H9 (cell line): ENCODE measurements around the gene GALNT9. TPM values are rescaled to one million over a fixed set of nuclear protein-coding genes. Genes with fewer than 3 reads are reported as not detected.

Experiments used
- DNase-seq: peaks from one replicate; pipeline ENCODE4 v3.0.0-alpha.2; 2017
- H2AFZ ChIP-seq: one replicate; pipeline ENCODE4 v1.6.1; 2013; ENCODE audit warnings: mild to moderate bottlenecking, low read length, control low read depth, moderate library complexity
- H2AK5ac ChIP-seq: 2 replicates; pipeline ENCODE4 v1.6.1; 2013; ENCODE audit warnings: low read length, control low read depth, mixed read lengths; ENCODE audit not compliant: insufficient read length
- H2BK120ac ChIP-seq: one replicate; pipeline ENCODE4 v1.6.1; 2013; ENCODE audit warnings: low read depth, mild to moderate bottlenecking, low read length, control low read depth, inconsistent platforms; ENCODE audit not compliant: poor library complexity, severe bottlenecking
- H2BK12ac ChIP-seq: 2 replicates; pipeline ENCODE4 v1.6.1; 2013; ENCODE audit warnings: low read length, control low read depth, mixed read lengths, low read depth; ENCODE audit not compliant: insufficient read length
- H2BK15ac ChIP-seq: 2 replicates; pipeline ENCODE4 v1.6.1; 2013; ENCODE audit warnings: low read depth, low read length, control low read depth
- H2BK20ac ChIP-seq: one replicate; pipeline ENCODE4 v1.6.1; 2013; ENCODE audit warnings: low read depth, mild to moderate bottlenecking, low read length, control low read depth, inconsistent platforms; ENCODE audit not compliant: poor library complexity, severe bottlenecking
- H2BK5ac ChIP-seq: 2 replicates; pipeline ENCODE4 v1.6.1; 2013; ENCODE audit warnings: low read length, control low read depth, mixed read lengths; ENCODE audit not compliant: insufficient read length
- H3K14ac ChIP-seq: 2 replicates; pipeline ENCODE4 v1.6.1; 2013; ENCODE audit warnings: low read length, control low read depth; ENCODE audit not compliant: insufficient read depth
- H3K18ac ChIP-seq: 2 replicates; pipeline ENCODE4 v1.6.1; 2013; ENCODE audit warnings: low read depth, mild to moderate bottlenecking, mixed read lengths, low read length, control low read depth; ENCODE audit not compliant: insufficient read length
- H3K23ac ChIP-seq: 2 replicates; pipeline ENCODE4 v1.6.1; 2013; ENCODE audit warnings: low read length, control low read depth, mixed read lengths, low read depth; ENCODE audit not compliant: insufficient read length
- H3K23me2 ChIP-seq: 2 replicates; pipeline ENCODE4 v1.6.1; 2013; ENCODE audit warnings: low read depth, mild to moderate bottlenecking, mixed read lengths, low read length, control low read depth; ENCODE audit not compliant: insufficient read length, poor library complexity, severe bottlenecking
- H3K27ac ChIP-seq: 2 replicates; pipeline ENCODE4 v1.5.1; 2013; ENCODE audit warnings: low read length, control low read depth, mixed read lengths, low read depth; ENCODE audit not compliant: insufficient read length
- H3K27me3 ChIP-seq: 2 replicates; pipeline ENCODE4 v1.6.1; 2013; ENCODE audit warnings: low read length, control low read depth, inconsistent platforms; ENCODE audit not compliant: insufficient read depth
- H3K4ac ChIP-seq: 2 replicates; pipeline ENCODE4 v1.6.1; 2013; ENCODE audit warnings: low read depth, mild to moderate bottlenecking, control low read depth, inconsistent platforms, low read length, moderate library complexity
- H3K4me1 ChIP-seq: 2 replicates; pipeline ENCODE4 v1.6.1; 2013; ENCODE audit warnings: low read length, control low read depth, inconsistent platforms; ENCODE audit not compliant: insufficient read depth
- H3K4me2 ChIP-seq: 2 replicates; pipeline ENCODE4 v1.6.1; 2013; ENCODE audit warnings: low read length, control low read depth, mixed read lengths; ENCODE audit not compliant: insufficient read length, insufficient read depth
- H3K56ac ChIP-seq: 2 replicates; pipeline ENCODE4 v1.6.1; 2013; ENCODE audit warnings: low read depth, mild to moderate bottlenecking, mixed read lengths, low read length, control low read depth; ENCODE audit not compliant: insufficient read length
- H3K79me1 ChIP-seq: 2 replicates; pipeline ENCODE4 v1.6.1; 2013; ENCODE audit warnings: low read depth, mild to moderate bottlenecking, moderate library complexity, low read length, control low read depth, inconsistent platforms; ENCODE audit not compliant: insufficient read depth, poor library complexity, severe bottlenecking
- H3K79me2 ChIP-seq: 2 replicates; pipeline ENCODE4 v1.6.1; 2013; ENCODE audit warnings: low read length, control low read depth, inconsistent platforms; ENCODE audit not compliant: insufficient read depth
- H3K9ac ChIP-seq: 2 replicates; pipeline ENCODE4 v1.6.1; 2013; ENCODE audit warnings: low read length, control low read depth, mixed read lengths; ENCODE audit not compliant: insufficient read length; ENCODE audit errors: extremely low read depth
- H3K9me3 ChIP-seq: one replicate; pipeline ENCODE4 v1.6.1; 2013; ENCODE audit warnings: low read depth, low read length, inconsistent platforms; ENCODE audit not compliant: control insufficient read depth
- H3T11ph ChIP-seq: one replicate; pipeline ENCODE4 v1.6.1; 2013; ENCODE audit warnings: mild to moderate bottlenecking, low read length, control low read depth, inconsistent platforms
- H4K20me1 ChIP-seq: one replicate; pipeline ENCODE4 v1.6.1; 2013; ENCODE audit not compliant: control insufficient read depth, insufficient read length, insufficient read depth
- H4K5ac ChIP-seq: 2 replicates; pipeline ENCODE4 v1.6.1; 2013; ENCODE audit warnings: low read depth, mild to moderate bottlenecking, mixed read lengths, low read length, control low read depth; ENCODE audit not compliant: insufficient read length
- H4K8ac ChIP-seq: replicated peaks from 2 replicates; pipeline ENCODE4 v1.6.1; 2013; ENCODE audit warnings: low read length, control low read depth, mixed read lengths, low read depth; ENCODE audit not compliant: insufficient read length
- H4K91ac ChIP-seq: 2 replicates; pipeline ENCODE4 v1.6.1; 2013; ENCODE audit warnings: low read depth, mild to moderate bottlenecking, moderate library complexity, mixed read lengths, low read length, control low read depth; ENCODE audit not compliant: insufficient read length
- H3K27ac Mint-ChIP-seq, 3 experiments: 2 replicates in 2 of 3; 3 replicates in 1 of 3; pipeline ENCODE4 v1.8.0; 2020 to 2021; ENCODE audit warnings: mixed read lengths in 3 of 3, mild to moderate bottlenecking in 1 of 3, moderate library complexity in 1 of 3
- H3K27me3 Mint-ChIP-seq: 2 replicates; pipeline ENCODE4 v1.8.0; 2021; ENCODE audit warnings: low read depth, mild to moderate bottlenecking, moderate library complexity, mixed read lengths
- H3K36me3 Mint-ChIP-seq, 3 experiments: 2 replicates in 2 of 3; 3 replicates in 1 of 3; pipeline ENCODE4 v1.8.0; 2020 to 2021; ENCODE audit warnings: low read depth in 3 of 3, mixed read lengths in 3 of 3; ENCODE audit not compliant: insufficient read depth in 1 of 3
- H3K4me1 Mint-ChIP-seq, 2 experiments: 2 replicates each; pipeline ENCODE4 v1.8.0; 2020; ENCODE audit warnings: mixed read lengths in 2 of 2
- H3K4me3 Mint-ChIP-seq, 2 experiments: 2 replicates in 1 of 2; 3 replicates in 1 of 2; pipeline ENCODE4 v1.8.0; 2020 to 2021; ENCODE audit warnings: mild to moderate bottlenecking in 2 of 2, mixed read lengths in 2 of 2, moderate library complexity in 1 of 2
- H3K9me3 Mint-ChIP-seq, 2 experiments: 2 replicates in 1 of 2; 3 replicates in 1 of 2; pipeline ENCODE4 v1.8.0; 2020; ENCODE audit warnings: mild to moderate bottlenecking in 2 of 2, mixed read lengths in 2 of 2, moderate library complexity in 1 of 2
- WGBS: extraction: QIAGEN DNeasy Blood & Tissue Kit; methylation state at CpG from one replicate; pipeline ENCODE4 v1.1.7; 2013; ENCODE audit warnings: missing lambda C conversion rate, low lambda C conversion rate, mixed read lengths; ENCODE audit not compliant: insufficient read length; ENCODE audit errors: extremely low coverage; 5-methylcytosine and 5-hydroxymethylcytosine counted together
- total RNA-seq: library from RNA; stranded (reverse); gene quantifications from 2 replicates; pipeline ENCODE4 v1.2.1, GENCODE V29; 2021
- TF ChIP-seq, protein P1 (sequence below): fragments of 200-600 bp; sonication (generic); conservative IDR thresholded peaks from 3 replicates; pipeline ENCODE4 v1.8.0; 2021; ENCODE audit warnings: antibody characterized with exemption, mild to moderate bottlenecking

Gene GALNT9
- total RNA-seq, 1 experiment from 2014 or later = 0.35 TPM

DNA sequence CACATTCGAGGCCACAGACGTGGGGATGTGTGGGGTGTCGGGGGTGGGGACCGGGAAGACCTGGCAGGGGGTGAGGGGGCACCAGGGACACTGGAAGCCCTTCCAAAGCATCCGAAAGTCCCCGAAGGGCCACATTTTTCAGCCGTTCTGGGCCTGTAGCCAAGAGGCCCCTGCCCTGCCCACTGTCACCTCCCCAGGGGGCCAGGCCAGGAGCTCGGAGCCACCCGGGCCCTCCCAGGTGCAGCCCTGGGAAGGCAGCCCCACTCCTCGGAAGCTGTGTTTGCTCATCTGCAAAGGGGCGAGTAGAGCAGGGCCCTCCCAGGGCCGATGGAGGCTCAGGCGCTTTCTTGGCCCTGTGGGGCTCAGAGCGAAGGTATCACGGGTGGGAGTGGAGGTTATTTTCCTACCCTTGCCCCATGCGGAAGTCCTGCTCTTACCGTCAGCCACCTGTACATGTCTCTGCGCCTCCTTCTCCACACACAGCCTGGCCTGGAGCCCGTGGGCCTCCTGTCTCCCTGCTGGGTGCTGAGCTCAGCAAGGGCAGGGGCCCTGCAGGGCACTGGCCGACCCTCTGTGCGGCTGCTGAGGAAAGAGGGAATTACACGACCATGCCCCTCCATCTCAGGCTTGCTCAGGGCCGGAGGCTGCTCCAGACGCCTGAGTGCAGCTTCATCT lies 158.0 kb downstream of the GALNT9 start:
- Mint-ChIP-seq H3K27ac (no peak overlapping the region), H3K4me3 (no peak overlapping the region), H3K9me3 (peaks cover 5 to 8% of the 10 kb centered on the region in 2 experiments; a peak in 3 of 5 replicates), H3K27me3 (peaks cover 73% of the 10 kb centered on the region), H3K4me1 (peaks cover 0 to 3% of the 10 kb centered on the region in 2 experiments; a peak in 1 of 4 replicates), H3K36me3 (peaks cover 0 to 4% (median 0%) of the 10 kb centered on the region in 3 experiments; a peak in 1 of 7 replicates)
- Histone ChIP-seq H2BK15ac (no peak overlapping the region), H2BK20ac (no peak overlapping the region), H2BK5ac (no peak overlapping the region), H3K4ac (no peak overlapping the region), H2BK120ac (no peak overlapping the region), H2AFZ (no peak overlapping the region), H3T11ph (no peak overlapping the region), H3K4me1 (no peaks in the 10 kb centered on the region), H3K79me1 (no peaks in the 10 kb centered on the region), H3K18ac (no peak overlapping the region), H3K4me2 (no peak overlapping the region), H4K5ac (no peak overlapping the region), H3K9ac (no peak overlapping the region), H3K14ac (no peak overlapping the region; the same call in 1 of the 2 replicates), H2BK12ac (no peak overlapping the region), H3K56ac (no peak overlapping the region), H3K23me2 (no peaks in the 10 kb centered on the region), H3K27me3 (no peaks in the 10 kb centered on the region; the same call in 1 of the 2 replicates), H4K20me1 (no peaks in the 10 kb centered on the region), H3K79me2 (no peaks in the 10 kb centered on the region), H3K23ac (no peak overlapping the region), H3K9me3 (no peaks in the 10 kb centered on the region), H4K8ac (no peak overlapping the region), H4K91ac (no peak overlapping the region), H3K27ac (no peak overlapping the region), H2AK5ac (no peak overlapping the region)
- DNase-seq = no peak
- no CpG with 5 or more reads among the region's 24 CpGs for WGBS
- TF ChIP-seq, protein P1, sequence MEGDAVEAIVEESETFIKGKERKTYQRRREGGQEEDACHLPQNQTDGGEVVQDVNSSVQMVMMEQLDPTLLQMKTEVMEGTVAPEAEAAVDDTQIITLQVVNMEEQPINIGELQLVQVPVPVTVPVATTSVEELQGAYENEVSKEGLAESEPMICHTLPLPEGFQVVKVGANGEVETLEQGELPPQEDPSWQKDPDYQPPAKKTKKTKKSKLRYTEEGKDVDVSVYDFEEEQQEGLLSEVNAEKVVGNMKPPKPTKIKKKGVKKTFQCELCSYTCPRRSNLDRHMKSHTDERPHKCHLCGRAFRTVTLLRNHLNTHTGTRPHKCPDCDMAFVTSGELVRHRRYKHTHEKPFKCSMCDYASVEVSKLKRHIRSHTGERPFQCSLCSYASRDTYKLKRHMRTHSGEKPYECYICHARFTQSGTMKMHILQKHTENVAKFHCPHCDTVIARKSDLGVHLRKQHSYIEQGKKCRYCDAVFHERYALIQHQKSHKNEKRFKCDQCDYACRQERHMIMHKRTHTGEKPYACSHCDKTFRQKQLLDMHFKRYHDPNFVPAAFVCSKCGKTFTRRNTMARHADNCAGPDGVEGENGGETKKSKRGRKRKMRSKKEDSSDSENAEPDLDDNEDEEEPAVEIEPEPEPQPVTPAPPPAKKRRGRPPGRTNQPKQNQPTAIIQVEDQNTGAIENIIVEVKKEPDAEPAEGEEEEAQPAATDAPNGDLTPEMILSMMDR = no peak
